IPS-NIHi7 (cell line): ENCODE measurements around the gene ANO3.
"Not testable (repeated sequence)": the region's sequence is repeated elsewhere in the genome, so short reads cannot be mapped to it uniquely, and the experiment has no call there.

Experiments used
- DNase-seq: peaks from one replicate; pipeline ENCODE4 v3.0.0; 2012; ENCODE audit warnings: mixed read lengths; ENCODE audit errors: extremely low spot score

Gene ANO3

GRCh38 chr11:26331911-26332571, at the start of gene ANO3:
Gene ANO3 (plus strand): TSS chr11:26332130. CDS start chr11:26332276, 146 bp downstream.
- peak; percentile 96 for DNase-seq

DNA sequence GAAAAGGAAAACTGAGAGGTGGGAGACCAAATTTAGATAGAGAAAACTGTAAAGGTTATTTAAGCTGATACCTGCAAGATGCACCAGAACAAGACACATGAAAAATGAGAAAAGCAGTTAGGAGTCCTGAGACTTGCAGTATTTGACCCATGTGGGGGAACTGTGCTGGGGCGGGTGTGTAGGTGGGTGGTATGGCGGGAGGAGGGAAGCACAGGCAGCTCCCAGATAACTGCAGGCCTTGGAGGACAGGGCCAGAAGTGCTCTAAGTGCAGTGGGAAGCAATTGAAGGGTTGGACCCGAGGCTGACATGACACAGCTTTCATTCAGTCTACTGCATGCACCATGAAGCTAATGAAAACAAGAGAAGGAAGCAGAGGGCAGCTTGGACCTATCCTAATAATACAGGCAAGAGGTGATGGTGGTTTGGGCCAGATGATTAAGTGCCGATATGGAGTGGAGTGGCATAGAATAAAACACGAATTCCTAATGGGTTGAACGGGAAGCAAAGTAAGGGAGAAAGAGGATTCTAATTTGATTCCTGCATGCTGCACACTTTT, 48.0 kb upstream of the ANO3 start:
- DNase-seq = peak; percentile 9

GRCh38 chr11:26285608-26286007, 46.3 kb upstream of the ANO3 start:
- DNase-seq = no peak

GRCh38 chr11:26286472-26287066, 45.4 kb upstream of the ANO3 start:
- DNase-seq = peak; percentile 51

DNA sequence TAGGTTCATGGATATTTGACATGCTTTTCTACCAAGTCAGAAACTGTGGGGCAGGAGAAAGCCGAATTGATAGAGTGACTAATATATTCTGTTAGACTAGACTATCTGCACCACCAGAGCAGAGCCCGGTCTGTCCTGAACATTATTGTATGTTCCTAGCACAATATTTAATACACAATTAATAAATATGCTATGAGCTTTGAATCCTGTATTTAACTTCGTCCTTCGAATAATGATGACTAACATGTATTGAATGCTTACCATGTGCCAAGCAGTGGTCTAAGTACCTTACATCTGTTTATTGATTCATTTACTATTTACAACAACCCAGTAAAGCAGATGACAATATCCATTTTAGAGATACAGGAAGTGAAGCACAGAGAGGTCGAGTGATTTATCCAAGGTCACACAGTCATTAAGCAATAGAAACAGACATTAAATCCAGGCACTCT, 44.8 kb upstream of the ANO3 start:
- DNase-seq = no peak

DNA sequence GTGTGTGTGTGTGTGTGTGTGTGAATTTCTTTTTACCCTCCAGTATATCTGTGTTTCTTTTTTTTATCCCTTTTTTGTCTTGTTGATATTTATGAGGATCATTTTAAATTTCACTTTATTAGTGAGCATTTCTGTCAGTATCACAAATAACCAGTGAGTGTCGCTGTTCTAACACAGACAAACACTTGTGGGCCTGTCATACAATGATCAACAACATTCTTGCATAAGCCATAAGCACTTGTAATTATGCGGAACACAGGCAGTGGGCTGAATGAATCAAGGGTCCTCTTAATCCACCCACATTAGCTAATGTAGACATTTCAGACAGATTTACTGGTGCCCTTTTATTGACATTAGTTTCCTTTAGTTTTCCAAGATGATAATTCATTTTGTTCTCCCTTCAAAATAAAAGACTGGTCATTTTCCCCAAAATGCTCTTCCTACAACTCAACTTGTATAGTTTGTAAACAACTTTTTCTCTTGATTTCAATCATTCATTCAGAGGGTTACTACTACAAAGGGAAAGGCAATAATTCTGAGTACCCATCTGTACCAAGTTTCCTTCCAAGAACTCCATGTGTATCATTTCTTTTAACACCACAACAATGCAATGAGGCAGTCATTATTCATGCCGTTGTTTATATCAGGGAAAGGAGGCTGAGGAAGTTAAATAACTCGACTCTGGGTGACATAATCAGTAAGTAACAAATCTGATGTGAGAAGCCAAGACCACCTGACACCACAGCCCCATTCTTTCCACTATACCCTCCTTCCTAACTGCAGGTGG, 34.5 kb upstream of the ANO3 start:
- DNase-seq = peak; percentile 26

DNA sequence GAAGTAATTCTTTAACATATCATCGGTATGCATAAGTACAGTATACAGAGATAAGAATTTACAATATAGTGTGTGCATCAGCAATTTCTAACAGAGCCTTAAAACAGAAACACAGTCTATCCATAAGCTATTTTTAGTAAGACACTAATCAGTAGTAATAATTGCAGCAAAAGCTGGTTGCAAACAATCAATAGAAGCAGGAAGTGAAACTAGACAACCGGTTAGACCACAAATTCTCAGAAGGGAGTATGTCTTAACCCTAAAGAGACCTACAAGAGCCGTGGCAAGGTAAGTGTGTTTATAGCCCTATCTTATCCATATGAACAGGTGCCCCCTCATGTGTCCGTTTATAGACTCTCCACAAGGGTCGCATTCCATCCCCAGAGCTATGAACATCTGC, 15.6 kb upstream of the ANO3 start:
- DNase-seq = not testable (repeated sequence)

DNA sequence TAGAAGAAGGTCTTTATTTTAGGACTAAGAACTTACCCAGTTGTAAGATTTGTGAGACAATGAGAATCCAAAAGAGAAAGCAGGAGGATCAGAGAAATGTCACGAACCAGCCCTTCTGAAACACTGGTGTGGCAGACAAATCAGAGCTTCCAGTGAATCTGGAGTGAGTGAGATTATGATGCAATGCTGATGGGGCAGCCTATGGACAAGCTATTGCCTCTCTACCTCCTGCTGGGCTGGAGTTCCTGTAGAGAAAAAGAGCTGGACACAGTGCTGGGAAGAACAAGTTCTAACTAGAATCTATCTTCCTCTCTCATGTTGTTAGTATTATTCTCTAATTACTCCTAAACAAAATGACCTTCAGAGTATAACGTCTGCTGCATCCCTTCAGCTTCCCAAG, 12.0 kb upstream of the ANO3 start:
- peak; percentile 15 for DNase-seq

- DNase-seq = no peak
Observed at GRCh38 chr11:26321516-26321915, 10.4 kb upstream of the ANO3 start.

DNA sequence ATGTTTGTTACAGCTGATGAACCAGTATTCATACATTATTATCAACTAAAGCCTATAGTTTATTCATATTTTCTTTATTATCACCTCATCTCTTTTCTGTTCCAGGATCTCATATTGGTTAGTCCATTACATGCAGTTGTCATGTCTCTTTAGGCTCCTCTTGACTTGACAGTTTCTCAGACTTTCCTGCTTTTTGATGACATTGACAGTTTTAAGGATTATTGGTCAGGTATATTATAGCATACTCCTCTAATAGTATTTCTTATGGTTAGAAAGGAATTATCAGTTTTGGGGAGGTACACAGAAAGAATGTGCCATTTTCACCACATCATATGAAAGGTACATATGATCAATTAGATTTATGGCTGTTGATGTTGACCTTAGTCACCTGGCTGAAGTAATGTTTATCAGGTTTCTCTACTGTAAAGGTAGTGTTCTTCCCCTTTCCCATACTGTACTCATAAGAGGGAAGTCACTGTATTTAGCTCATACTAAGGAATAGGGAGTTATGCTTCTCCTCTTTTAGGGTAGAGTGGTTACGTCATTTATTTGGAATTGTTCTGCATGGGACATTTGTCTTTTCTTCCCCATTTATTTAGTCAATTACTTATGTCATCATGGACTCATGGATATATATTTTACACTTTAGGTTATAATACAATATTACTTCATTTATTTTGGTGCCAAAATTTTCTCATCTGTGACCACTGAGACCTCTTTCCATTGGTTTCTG, 9.4 kb upstream of the ANO3 start:
- no peak for DNase-seq

GRCh38 chr11:26323837-26324236, 8.1 kb upstream of the ANO3 start:
- DNase-seq = no peak

- DNase-seq = no peak
Observed at GRCh38 chr11:26324270-26324669, 7.7 kb upstream of the ANO3 start.

DNA sequence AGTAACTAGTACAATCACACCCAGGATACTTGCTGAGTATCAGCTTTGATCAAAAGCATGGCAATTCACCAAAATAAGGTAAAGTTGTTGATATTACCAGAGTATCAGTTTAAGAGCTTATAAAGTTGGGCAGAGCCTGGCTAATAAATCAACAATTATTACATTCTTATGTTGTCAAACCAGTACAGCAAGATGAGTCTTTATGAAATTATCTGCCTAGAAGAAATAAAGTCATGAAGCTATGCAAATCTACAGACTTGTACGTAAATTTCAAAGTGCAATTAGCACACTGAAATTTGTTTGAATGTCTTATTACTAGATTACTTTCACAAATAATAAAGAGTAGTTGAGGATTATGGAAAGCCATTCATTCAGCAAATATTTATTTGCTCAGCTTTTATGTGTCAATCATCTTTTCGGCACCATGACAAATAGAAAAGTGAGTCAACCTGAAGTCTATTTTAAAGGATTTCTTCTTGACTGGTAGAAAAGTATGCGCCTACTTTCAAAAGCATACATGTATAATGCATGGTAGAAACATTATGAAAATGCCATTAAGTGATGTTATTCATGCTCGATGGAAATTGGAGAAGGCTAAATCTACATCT, 5.0 kb upstream of the ANO3 start:
- DNase-seq = no peak

DNA sequence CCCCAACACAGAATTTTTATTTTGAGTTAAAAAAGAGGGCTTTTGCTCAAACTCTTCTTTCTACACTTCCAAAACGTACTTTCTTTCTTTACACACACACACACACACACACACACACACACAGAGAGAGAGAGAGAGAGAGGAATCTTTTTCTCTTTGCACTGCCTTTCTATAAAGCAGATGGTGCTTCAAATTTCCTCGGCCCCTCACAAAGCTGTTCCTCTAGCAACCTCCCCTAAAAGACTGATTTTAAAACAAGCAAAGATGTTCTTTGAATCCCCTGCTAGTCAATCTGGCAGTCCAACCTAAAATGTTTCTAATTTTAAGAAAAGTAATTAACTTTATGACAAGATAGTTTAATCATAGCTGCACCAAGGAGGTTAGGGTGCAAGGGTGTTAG, 2.7 kb upstream of the ANO3 start:
- no peak for DNase-seq

DNA sequence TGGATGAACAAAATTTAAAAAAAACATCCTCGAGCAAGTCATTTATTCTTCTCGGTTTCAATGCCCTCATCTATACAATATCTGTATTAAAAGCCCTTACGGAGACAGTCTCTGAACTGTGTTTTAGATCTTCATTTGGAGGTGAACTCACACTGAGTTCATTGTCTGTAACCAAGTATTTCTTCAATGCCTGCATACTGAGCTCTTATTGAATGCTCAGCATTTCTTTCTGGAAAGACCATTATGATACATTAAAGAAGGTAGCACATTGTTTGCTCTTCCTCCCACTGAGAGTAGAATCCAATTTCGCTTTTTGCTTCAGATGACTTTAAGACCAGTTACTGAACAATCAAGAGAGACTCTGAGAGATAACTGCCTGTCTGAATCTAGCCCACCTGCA, 1.7 kb upstream of the ANO3 start:
- no peak for DNase-seq

DNA sequence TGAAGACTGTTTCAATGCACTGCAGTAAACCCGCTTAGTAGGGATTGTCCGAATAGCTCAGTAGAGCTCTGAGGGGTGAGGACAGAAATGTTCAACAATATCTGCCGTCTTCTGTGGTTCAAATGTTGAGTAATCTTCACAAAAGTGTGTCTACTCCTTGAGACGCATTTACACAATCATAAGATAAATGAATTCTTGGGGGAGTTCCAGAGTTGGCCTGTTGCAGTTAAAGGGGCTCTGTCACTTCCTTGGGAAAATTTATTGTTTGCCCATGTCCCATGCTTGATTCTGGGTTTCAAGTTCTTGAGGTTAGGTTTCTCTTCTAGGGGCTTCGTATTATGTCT, 614 bp downstream of the ANO3 start:
- no peak for DNase-seq

DNA sequence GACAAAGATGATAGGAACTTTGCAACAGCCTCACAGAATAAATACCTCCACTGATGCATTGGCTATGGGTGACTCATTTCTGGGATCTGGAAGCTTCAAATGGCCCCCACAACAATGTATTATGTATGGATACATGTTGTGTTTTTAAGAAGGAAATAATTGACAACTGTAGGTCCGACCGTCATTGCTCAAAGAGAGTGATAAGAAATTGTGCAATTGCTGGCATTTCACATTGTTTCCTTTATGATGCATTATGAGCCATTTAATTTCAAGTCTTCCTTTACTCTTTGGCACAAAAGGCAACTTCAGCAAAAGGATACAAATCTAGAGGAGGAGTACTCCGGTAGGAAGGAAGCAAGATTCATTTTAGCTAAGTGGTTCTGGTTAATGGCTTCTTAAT, 2.0 kb downstream of the ANO3 start:
- DNase-seq = no peak

- DNase-seq = no peak
Observed at GRCh38 chr11:26335903-26336302, 4.0 kb downstream of the ANO3 start.

DNA sequence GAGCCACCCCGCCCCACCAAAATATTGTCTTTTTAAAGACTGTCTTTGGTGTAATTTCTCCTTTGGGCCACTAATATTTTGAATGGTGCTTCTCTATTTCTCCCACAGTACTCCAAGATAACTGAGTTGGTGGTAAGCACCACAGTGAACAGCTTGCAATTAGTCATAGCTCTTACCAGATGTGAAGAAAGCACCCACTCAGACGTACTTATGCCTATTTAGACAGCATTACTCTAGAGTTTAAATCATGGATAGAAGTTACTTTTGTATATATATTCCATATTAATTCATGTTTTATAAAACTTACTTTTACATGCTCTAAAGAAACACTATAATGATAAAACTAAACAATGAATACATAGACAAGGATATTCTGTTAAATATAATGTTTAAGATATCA, 12.7 kb downstream of the ANO3 start:
- no peak for DNase-seq

DNA sequence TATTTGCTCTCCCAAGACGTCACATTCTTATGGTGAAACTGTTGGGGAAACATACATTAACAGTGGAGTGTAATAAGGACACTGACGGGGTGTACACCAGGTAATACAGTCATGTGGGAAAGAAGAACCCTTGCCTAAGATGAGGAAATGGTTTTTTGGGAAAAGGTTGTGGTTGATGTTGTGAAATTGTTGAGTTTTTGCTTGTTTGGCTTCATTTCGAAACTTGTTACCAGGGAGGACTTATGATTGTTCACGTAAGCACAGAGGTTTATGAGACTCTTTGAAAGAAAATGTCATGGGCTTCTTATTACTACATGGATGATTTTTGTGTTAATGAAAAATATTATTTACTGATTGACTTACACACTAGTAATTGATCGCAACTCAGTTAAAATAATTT, 16.8 kb downstream of the ANO3 start:
- no peak for DNase-seq

DNA sequence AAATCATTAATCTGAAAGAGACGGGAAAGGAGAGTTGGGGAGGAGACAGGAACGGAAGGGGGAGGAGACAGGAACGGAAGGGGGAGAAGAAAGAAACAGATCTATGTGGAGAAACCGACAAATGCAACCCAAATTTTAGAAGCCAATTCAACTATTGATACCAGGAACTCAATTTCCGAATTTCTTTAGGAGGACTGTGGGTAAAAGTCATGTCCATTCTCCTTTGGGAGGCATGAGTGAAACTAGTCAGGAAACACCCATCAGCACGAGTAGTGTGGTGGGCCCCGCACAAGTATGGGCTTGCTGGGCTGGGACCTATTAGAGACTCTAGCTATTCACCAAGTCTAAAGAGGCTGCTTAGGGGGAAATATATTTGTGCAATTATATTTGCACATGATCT, 18.1 kb downstream of the ANO3 start:
- DNase-seq = no peak

GRCh38 chr11:26353010-26353409, 21.1 kb downstream of the ANO3 start:
- DNase-seq = no peak
